Liver (tissue), 9 donors: ENCODE measurements around the gene MYOZ1. TPM values are rescaled to one million over a fixed set of nuclear protein-coding genes. Genes with fewer than 3 reads are reported as not detected.
"Not testable (repeated sequence)": the region's sequence is repeated elsewhere in the genome, so short reads cannot be mapped to it uniquely, and the experiment has no call there.

Source experiments
- DNase-seq: peaks from one replicate; pipeline ENCODE4 v3.0.0-alpha.2; 2017; ENCODE audit warnings: low spot score
- H3K27ac ChIP-seq, 2 donors: one replicate each; pipeline ENCODE4 v1.7.0; 2013; ENCODE audit warnings: inconsistent platforms in 2 of 2, low read length in 2 of 2, control low read depth in 1 of 2, low read depth in 1 of 2, mild to moderate bottlenecking in 1 of 2
- H3K27me3 ChIP-seq, 4 donors: one replicate each; pipeline versions ENCODE4 v1.6.1 to v1.7.0; 2013; ENCODE audit warnings: low read length in 3 of 4, inconsistent platforms in 1 of 4, mild to moderate bottlenecking in 1 of 4, moderate library complexity in 1 of 4; ENCODE audit not compliant: control insufficient read depth in 4 of 4, insufficient read depth in 4 of 4
- H3K36me3 ChIP-seq, 4 donors: one replicate each; pipeline versions ENCODE4 v1.6.1 to v1.7.0; 2013; ENCODE audit warnings: low read length in 3 of 4, mild to moderate bottlenecking in 3 of 4, low read depth in 1 of 4, moderate library complexity in 1 of 4; ENCODE audit not compliant: control insufficient read depth in 4 of 4, insufficient read depth in 3 of 4
- H3K4me1 ChIP-seq, 4 donors: one replicate each; pipeline versions ENCODE4 v1.6.1 to v1.7.0; 2013; ENCODE audit warnings: low read length in 3 of 4, mild to moderate bottlenecking in 3 of 4, moderate library complexity in 1 of 4; ENCODE audit not compliant: control insufficient read depth in 4 of 4, insufficient read depth in 4 of 4
- H3K4me3 ChIP-seq, 3 donors: one replicate each; pipeline versions ENCODE4 v1.6.1 to v1.7.0; 2013; ENCODE audit warnings: low read length in 3 of 3, control low read depth in 1 of 3, low read depth in 1 of 3, mild to moderate bottlenecking in 1 of 3
- H3K9ac ChIP-seq, 2 donors: one replicate each; pipeline ENCODE4 v1.7.0; 2013; ENCODE audit warnings: low read length in 2 of 2, mild to moderate bottlenecking in 2 of 2, moderate library complexity in 2 of 2, control low read depth in 1 of 2, low read depth in 1 of 2
- H3K9me3 ChIP-seq, 4 donors: one replicate each; pipeline versions ENCODE4 v1.6.1 to v1.7.0; 2013; ENCODE audit warnings: low read length in 3 of 4; ENCODE audit not compliant: control insufficient read depth in 4 of 4
- WGBS: extraction: QIAGEN DNeasy Blood & Tissue Kit; methylation state at CpG from one replicate; pipeline ENCODE4 v1.1.7; 2013; 5-methylcytosine and 5-hydroxymethylcytosine counted together
- polyA plus RNA-seq, 2 donors: library from polyadenylated mRNA; stranded (reverse) in 1 of 2; unstranded in 1 of 2; fragments of 200-250 nt in 1 of 2; fragments of >200 nt in 1 of 2; fragmentation: Nextera tagmentation in 1 of 2; extraction: Ambion mirVana in 1 of 2; gene quantifications; one replicate each; pipeline versions ENCODE4 v1.2.1 to v1.2.3, GENCODE V29; 2013 to 2015
- total RNA-seq, 2 donors: library from RNA; depleted of rRNA; stranded (reverse); fragments of >200 nt; gene quantifications; one replicate each; pipeline ENCODE4 v1.2.3, GENCODE V29; 2014
- donor health status: healthy.
- donor health status: healthy.
- donor health status: healthy.
- donor health status: healthy.
- donor health status: healthy.

The MYOZ1 gene
- total and polyA plus RNA-seq, 4 donors = 0.14 to 0.23 (median 0.17) TPM; not detected in 1

DNA sequence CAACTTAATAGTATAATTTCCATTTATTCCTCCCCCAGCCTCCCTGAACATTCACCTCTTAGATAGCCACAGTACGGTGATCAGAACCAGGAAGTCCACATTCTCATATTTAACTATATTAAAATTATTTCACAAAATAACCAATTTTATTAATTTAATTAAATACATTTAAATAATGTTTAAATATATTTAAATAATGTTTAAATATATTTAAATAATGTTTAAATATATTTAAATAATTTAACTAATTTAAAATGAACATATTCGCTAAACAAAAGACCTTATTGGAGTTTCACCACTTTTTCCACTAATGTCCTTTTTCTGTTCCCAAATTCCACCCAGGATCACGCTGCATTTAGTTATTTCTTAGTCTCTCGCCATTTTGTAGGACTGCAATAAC lies 27.1 kb upstream of the MYOZ1 start:
- H3K4me3 ChIP-seq, H3K36me3 ChIP-seq, DNase-seq, H3K27me3 ChIP-seq, H3K9ac ChIP-seq, H3K4me1 ChIP-seq, H3K27ac ChIP-seq, H3K9me3 ChIP-seq: not testable (repeated sequence)
- 99% methylated on average over 3 of the region's 4 CpGs for WGBS

DNA sequence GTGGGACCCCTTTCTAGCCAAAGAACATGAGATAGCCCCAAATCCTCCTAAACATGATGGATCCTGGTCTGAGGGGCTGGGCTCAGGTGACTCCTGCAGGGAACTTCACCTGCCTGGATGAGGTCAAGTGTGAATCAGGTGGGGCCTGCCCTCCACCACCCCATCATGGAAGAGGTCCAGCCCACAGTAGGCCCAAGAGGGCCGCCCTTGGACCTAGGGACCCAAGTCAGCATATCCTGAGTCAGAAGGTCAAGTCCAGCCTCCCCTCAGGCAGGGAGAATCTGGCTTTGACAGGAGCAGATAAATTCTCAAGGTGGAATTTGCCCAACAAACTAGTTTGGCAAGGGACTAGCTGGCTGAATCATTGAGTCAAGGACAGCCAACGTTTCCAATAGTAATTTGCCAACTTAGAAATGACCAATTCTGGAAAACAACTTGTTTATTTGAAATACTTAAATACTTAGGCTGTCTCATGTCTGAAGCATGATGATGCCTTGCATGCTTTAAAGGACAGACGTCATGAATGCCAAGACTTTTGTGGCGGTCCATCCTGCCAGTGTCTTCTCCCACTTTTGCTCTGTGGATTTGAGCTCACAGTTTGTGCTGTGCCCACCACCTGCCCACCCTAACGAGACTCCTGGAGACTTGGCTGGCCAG lies 25.0 kb upstream of the MYOZ1 start:
- 70% methylated on average over 4 of the region's 5 CpGs for WGBS
- H3K4me1 ChIP-seq, DNase-seq, H3K4me3 ChIP-seq, H3K27me3 ChIP-seq, H3K27ac ChIP-seq, H3K36me3 ChIP-seq, H3K9me3 ChIP-seq, H3K9ac ChIP-seq: not testable (repeated sequence)

DNA sequence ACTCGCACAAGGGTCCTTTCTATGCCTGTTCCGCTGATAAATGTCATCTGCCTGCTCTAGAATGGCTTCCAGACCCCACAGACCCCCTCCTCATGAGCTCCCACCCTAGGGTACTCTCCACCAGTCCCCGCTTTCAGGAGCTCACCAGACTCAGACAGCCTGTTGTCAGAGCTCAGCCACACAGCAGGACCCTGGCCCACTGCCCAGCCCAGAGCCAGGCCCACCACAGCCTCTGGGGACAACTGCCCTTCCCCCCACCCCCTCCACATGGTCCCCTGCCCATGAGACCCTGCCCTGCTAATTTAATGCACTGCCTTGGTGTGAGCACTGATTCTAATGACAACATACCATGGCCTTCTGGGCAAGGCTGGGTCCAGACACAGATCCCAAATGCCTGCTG lies 24.3 kb upstream of the MYOZ1 start:
- not testable (repeated sequence) for H3K4me3 ChIP-seq, H3K36me3 ChIP-seq, H3K27ac ChIP-seq, H3K4me1 ChIP-seq, H3K27me3 ChIP-seq, H3K9me3 ChIP-seq, DNase-seq, H3K9ac ChIP-seq
- 95% methylated on average over 3 of the region's 3 CpGs for WGBS

DNA sequence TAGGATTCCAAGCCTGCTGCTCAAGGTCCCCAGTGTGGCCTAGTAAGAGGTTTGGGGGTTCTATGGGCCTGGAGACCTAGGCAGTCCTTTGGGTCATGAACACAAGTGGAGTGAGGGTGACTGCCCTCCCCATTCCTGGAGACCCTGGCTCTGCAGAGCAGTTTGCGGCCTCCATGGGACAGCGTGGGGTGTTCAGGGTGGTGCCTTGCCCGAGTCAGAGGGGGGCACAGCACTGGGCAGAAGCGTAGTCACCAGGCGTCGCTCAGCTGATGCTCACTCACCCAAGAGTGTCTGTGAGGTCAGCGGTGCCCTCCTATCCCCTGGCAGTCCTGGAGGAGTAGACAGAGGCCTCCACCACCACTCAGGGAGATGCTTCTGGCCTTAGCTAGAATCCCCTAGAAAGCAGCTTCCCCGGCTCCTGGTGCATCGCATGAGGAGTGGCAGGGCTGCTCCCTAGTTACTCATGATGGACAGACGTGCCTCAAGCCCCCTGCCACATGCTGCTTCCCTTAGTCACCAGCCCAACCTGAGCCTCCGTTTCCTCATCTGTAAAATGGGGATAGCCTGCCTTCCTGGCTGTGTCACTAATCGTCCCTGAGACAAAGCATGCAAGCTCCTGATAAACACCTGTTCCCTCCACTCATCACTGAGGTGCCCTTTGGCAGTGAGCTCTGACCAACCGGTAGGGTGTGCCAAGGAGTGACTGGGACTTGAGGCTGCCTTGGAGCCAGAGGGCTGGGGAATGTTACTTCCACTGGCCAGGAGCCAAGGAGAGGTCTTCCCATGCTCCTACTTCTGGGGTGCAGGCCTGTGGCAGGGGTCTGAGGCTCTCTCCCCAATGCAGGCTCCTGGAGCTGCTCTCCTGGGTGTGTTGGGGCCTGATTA lies 23.1 kb upstream of the MYOZ1 start:
- not testable (repeated sequence) for H3K36me3 ChIP-seq, H3K4me3 ChIP-seq, DNase-seq

DNA sequence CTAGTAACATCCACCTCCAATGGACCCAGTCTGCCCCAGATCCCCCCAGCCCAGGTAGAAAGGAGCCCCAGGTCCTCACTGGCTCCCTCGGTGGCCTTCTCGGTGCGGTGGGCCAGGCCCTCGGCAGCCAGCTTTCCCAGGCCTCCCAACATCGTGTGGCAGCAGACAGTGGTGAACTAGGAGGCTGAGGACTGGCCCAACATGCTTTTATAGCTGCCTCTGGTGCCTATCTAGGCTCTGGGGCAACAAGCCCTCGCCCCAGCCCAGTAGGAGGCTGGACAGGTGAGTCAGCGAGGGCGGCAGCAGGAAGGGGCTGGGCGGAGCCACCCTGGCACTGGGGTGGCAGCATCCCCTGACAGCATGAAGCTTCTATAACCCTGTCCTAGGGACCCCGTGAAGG lies 22.3 kb upstream of the MYOZ1 start:
- H3K27ac ChIP-seq, DNase-seq: not testable (repeated sequence)
- 83% methylated on average over 10 of the region's 10 CpGs for WGBS

More for the DNA sequence above, 23.1 kb upstream of the MYOZ1 start:
- not testable (repeated sequence) for H3K27ac ChIP-seq, H3K27me3 ChIP-seq, H3K9ac ChIP-seq, H3K4me1 ChIP-seq, H3K9me3 ChIP-seq
- 92% methylated on average over 13 of the region's 13 CpGs for WGBS

DNA sequence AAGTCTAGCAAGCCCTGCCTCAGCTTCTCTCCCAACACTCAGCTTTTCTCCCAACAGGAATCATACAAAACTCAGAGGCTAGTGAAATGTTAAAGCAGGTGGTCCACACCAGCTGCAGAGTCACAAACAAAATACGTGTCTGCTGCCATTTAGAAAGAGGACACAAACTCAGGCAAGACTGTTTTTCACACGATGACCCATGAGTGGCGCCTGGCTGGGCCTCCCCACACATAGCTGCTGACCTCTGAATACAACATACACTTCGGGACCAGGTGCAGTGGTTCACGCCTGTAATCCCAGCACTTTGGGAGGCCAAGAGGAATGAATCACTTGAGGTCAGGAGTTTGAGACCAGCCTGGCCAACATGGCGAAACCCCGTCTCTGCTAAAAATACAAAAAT lies 21.4 kb upstream of the MYOZ1 start:
- WGBS = 88% methylated on average over 7 of the region's 7 CpGs
- not testable (repeated sequence) for DNase-seq, H3K27ac ChIP-seq

More for the DNA sequence above, 22.3 kb upstream of the MYOZ1 start:
- H3K36me3 ChIP-seq, H3K4me1 ChIP-seq, H3K9ac ChIP-seq, H3K9me3 ChIP-seq, H3K27me3 ChIP-seq, H3K4me3 ChIP-seq: not testable (repeated sequence)

More for the DNA sequence above, 21.4 kb upstream of the MYOZ1 start:
- not testable (repeated sequence) for H3K9ac ChIP-seq, H3K4me1 ChIP-seq, H3K4me3 ChIP-seq, H3K36me3 ChIP-seq, H3K9me3 ChIP-seq, H3K27me3 ChIP-seq
